GM18868 (cell line): ENCODE results near the gene NLGN3.

Experiments used
- ATAC-seq: cut with Tn5 transposase; IDR thresholded peaks from one replicate; pipeline ENCODE4 v1.9.1; 2021; ENCODE audit warnings: mild to moderate bottlenecking, moderate library complexity; ENCODE audit not compliant: unreplicated experiment

Gene NLGN3

DNA sequence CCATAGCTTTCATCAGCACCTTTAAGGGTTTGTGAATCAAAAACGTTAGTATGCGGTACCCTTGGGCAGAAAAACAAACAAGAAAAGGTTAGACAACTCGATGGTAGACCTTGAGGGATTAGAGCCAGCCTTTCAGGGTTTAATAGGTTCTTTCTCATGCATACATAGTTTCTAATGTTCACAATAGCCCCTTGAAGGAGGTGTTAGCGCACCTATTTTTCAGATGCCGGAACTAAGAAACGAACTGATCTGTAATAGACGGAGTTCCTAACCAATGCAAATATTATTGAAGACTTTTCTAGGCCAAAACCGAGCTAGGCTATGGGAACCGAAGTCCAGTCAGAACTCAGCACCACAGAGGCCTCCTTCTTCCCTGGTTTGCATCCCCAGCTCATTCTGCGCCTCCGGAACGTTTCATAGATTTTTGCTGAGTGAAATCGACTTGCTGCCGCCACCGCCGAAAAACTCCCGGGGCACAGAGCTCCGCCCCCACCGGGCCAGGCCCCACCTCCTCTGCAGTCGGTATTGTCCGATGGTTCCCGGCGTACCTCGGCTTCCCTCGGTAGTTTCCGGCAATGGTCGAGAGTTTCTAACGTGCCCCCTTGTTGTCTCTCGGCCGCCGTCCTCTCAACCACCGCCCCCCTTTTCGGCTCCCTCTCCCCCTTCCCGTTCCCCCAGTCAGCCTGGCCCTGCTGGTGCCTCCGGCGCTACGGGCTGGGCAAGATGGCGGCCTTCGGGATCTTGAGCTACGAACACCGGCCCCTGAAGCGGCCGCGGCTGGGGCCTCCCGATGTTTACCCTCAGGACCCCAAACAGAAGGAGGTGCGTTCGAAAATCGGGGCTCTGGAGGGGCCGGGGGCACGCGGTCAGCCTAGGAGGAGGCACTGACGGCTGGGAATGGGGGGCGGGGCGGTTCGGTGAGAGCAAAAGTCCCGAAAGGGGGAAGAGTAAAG lies 26.3 kb upstream of the NLGN3 start, which contains the start of gene MED12:
Gene MED12, plus strand, starts transcription at position 565 of the 953 bp plus-strand sequence. Its CDS starts 159 bp downstream, at position 724.
- ATAC-seq: peak; percentile 95

DNA sequence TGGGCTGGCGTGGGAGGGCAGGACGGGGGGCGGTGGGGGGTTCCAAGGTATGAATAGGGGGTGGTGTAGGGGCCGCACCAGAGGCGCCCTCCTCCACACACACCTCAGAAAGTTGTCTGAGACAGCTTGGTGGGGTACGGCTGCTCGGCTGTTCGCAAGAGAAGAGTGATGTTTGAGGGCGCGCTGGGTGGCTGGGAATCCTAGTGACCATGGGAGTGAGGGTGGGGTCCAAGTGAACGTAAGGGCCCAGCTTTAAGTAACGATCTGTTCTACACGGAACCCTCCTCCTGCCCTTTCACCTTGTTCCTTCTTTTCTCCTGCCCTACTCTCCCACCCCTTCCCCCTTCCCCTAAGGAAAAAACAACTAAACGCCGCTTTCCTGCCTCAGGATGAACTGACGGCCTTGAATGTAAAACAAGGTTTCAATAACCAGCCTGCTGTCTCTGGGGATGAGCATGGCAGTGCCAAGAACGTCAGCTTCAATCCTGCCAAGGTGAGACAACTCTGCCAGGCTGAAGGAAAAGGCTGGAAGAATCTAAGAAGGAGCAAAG lies 25.6 kb upstream of the NLGN3 start:
- no peak for ATAC-seq

DNA sequence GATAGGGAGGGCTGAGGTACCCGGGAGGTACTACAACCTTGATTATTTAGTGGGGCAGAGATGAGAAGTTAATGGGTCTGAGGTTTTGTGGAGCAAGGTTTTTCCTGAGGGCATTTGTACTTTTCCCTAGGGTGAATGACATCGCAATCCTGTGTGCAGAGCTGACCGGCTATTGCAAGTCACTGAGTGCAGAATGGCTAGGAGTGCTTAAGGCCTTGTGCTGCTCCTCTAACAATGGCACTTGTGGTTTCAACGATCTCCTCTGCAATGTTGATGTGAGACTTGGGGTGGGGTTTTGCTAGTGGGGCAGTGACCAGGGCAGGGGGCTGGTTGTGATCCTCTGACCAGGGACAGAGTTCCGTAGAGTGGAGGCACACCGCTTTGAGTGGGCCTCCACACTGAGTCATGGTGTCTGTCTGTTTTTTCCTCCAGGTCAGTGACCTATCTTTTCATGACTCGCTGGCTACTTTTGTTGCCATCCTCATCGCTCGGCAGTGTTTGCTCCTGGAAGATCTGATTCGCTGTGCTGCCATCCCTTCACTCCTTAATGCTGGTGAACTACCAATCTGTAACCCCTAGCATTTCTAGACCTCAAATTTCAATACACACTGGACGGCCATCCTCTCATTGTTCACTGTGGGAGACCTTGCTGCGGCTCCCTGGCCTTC lies 16.3 kb upstream of the NLGN3 start:
- no peak for ATAC-seq

DNA sequence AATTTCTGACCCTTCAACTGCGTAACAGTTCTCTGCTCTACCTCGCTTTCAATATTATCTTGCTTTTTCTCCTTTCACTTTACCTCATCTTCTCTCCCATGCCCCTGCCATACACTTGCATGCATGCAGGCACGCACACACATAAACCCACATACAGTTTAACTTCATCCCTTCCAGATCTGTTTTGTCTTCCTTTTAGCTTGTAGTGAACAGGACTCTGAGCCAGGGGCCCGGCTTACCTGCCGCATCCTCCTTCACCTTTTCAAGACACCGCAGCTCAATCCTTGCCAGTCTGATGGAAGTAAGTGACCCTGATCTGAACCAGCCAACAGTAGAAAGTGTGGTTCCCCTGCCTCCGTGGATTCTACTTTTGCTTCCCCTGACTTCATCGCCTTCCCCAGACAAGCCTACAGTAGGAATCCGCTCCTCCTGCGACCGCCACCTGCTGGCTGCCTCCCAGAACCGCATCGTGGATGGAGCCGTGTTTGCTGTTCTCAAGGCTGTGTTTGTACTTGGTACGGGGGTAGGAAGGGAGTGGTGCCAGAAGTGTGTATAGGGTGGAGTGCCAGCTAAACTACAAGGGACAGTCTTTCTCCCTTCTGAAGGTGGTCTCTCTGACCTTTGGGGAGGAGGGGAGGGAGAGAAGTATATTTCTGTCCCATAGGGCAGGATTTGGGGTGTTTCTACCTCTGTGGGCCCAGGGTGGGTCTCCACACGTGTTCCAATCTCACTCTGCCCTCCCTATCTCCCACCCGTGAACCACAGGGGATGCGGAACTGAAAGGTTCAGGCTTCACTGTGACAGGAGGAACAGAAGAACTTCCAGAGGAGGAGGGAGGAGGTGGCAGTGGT lies 15.5 kb upstream of the NLGN3 start:
- peak; percentile 79 for ATAC-seq

DNA sequence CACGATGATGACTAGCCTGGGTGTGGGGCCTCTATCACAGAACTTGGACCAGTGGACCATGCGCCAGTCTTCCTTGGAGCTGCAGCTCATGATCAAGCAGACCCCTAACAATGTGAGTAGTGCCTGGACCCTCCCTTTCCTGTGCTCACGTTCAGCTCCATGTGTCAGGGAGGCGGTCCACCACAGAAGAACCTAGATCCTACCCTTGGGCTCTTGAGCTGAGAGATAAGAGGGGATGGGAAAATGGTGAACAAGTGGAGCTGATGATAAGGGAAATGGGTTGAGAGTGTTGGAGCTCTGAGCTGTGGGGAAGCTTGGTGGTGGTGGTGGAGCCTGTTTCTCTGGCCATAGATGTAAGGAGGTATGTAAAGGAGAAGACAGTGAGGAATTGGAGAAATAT lies 13.1 kb upstream of the NLGN3 start:
- no peak for ATAC-seq

DNA sequence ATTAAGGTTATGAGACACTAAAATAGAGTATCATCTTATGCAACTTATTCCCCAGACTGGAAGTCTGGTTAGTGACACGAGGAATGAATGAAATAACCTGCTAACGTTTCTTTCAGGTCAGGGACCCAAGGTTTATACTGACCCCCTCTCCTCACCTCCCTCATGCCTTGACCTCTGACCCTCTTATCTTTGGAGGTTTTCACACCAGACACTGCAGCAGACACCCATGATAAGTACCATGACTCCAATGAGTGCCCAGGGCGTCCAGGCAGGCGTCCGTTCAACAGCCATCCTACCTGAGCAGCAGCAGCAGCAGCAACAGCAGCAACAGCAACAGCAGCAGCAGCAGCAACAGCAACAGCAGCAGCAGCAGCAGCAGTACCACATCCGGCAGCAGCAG lies 4.2 kb upstream of the NLGN3 start:
- ATAC-seq: no peak

DNA sequence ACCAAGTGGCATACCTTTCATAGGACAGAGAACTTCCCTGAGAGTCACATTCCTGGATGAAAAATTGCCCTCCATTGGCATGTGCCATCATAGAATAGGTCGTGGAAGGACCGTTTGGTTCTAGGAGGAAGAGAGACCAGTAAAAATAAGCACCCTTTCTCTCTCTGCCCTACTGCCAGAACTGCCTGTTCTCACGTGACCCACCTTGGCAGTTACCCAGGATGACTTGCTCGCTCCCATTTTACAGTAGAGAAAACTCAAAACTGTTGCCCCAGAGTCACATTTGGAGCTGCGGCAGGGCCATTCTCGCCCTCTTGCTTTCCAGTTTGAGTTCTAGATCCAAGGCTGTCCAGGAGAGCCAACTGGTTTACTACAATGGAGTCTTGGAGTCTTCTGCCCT lies 1.1 kb upstream of the NLGN3 start:
- ATAC-seq: no peak

DNA sequence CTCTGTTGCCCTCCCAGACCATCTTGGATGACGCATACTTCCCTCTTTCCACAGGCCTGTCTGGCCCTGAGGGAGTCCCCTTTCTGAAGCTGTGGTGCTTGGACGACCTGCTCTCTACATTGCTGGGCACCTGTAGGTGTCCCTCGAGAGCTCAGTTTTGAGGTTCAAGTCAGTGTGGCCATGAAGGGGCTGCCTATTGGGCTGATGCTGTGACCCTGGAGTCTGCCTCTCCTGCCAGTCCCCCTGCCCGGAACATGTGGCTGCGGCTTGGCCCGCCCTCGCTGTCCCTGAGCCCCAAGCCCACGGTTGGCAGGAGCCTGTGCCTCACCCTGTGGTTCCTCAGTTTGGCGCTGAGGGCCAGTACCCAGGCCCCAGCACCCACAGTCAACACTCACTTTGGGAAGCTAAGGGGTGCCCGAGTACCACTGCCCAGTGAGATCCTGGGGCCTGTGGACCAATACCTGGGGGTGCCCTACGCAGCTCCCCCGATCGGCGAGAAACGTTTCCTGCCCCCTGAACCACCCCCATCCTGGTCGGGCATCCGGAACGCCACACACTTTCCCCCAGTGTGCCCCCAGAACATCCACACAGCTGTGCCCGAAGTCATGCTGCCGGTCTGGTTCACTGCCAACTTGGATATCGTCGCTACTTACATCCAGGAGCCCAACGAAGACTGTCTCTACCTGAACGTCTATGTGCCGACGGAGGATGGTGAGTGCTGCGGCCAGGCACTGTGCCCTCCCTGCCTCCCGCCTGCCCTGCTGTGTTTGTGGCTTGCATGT lies 3.0 kb downstream of the NLGN3 start:
- no peak for ATAC-seq

DNA sequence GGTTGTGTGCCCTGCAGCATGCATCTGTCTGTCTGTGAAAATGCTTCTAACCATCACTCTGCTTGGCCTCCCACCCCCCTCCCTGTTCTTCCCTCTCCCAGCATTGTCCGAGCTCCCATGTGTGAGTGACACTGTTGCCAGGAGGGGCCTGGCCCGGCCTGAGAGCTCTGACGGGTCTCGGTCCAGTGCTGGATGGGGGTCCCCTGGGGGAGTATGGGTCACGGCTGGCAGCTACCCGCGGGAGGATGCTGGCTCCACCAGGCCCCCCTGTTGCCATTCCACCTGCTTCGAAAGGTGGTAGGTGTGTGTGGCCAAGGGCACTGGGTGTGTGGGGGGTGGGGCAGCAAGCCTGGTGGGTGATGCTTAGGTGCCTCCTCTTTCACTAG lies 3.6 kb downstream of the NLGN3 start:
- no peak for ATAC-seq

DNA sequence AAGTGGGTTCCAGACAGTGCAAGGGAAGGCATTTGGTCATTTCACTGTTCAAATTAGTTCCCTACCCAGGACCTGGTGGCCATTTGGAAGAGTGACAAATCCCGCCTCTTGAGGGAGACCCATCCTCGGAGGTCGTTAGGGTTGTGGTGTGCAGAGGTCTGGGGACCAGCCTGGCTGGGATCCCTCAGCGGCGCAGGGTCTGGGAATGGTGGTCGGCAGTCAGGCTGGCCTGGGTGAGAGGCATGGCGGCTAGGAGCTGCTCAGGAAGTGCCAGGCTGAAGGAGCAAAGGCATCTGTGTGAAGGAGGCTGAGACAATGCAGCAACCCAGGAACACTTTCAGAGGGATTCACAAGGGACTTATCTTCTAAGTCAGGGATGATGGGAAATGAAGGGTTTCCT lies 6.7 kb downstream of the NLGN3 start:
- ATAC-seq: no peak

DNA sequence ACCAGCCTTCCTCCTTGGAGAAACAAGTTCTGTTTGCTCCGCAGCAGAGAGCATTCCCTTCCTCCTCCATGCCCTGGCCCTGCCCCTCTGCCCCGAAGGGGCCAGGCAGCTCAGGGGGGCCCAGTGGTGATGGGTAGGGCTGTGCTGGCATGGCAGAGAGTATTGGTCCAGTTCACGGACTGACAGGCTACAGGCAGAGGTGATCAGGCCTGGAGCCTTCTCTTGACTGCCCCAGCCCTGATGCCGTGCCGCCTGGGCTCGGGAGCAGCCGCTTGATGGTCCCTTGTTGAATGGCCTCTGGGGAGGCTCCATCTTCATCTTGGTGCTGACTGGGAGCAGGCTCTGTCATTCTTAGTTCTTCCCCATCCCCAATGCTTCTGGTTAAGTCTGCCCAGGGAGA lies 9.6 kb downstream of the NLGN3 start:
- ATAC-seq: no peak

DNA sequence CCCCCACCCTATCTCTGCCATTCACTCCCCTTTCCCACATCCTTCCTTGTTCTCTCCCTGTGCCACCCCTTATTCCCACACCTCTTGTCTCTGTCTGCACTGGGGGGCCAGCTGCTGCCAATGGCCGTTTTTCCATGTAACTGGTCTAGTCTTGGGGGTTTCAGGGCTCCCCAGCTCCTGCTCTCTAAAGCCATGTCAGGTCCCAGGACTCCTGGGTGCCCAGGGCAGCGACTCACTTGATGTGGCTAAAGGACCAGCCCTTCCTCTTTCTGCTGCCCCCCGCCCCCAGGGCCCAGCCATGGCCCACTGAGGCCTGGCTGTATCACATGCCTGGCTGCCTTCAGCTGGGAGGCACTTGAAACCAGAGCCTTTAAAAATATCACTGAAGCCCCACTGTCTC lies 10.0 kb downstream of the NLGN3 start:
- no peak for ATAC-seq

DNA sequence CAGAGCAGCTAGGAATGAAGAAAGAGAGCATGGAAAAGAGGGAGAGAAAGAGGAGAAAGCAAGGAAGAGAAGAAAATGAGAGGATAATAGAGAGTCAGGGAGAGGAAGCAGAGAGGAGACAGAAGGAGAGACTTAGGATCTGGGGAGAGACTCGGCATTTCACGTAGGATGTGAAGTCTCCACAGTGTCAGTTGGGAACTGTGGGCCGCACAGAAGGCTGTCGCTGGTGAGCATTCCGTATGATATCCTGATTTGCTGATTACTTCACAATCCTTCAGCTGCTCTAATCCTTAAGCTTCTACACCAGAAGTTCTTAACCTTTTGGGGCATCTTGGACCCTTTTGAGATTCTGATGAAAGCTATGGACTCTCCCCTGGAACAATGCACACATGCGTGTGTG lies 14.0 kb downstream of the NLGN3 start:
- ATAC-seq: no peak

DNA sequence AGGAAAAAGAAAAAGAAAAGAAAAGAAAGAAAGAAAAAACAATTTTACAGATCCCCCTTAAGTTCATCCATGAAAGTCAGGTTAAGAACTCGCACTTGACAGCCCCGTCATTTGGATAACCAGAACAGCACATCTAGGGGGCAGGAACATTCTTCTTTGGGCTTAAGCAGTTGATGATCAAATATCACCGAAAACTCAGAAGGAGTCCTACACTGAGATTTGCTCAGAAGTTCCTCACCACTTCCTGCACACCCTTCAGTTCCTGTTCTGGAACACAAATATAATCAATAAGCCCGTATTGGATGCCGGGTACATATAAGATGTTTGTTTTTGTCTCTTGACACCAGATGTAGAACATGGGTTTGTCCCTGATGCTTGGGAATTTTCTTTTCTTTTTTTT lies 14.7 kb downstream of the NLGN3 start:
- no peak for ATAC-seq

DNA sequence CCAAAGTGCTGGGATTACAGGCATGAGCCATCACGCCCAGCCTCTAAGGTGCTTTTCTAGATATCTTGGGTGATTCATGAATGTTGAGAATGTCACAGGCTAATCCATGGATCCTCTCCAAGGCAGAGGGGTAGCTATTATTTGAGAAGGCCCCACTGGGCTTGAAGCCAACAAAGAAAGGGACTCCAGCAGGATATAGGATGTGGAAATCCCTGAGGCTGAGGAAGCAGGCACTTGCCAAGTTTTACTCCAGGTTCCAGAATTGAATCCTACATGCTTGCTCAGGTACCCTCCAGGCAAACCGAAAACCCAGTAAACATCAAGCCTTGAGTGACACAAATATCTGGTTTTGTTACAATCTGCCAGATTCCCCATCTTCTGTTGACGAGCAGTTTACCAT lies 15.8 kb downstream of the NLGN3 start:
- ATAC-seq: no peak

DNA sequence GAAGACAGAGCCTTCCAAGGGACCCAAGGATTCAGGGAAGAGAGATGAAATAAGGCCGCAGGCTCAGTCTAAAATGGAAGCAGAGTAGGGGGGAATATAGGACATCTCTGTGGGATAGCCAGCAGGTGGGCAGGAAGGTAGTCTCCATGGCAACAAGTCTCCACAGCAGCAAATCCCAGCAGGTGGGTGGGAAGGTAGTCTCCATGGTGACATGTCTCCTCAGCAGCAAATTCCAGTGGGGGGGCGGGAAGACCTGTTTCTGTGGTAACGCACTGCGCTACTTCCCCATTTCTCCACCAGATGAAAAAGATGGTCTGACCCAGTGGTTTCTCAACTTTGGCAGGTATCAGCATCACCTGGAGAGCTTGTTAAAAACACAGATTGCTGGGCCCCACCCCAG lies 18.3 kb downstream of the NLGN3 start:
- ATAC-seq: no peak

DNA sequence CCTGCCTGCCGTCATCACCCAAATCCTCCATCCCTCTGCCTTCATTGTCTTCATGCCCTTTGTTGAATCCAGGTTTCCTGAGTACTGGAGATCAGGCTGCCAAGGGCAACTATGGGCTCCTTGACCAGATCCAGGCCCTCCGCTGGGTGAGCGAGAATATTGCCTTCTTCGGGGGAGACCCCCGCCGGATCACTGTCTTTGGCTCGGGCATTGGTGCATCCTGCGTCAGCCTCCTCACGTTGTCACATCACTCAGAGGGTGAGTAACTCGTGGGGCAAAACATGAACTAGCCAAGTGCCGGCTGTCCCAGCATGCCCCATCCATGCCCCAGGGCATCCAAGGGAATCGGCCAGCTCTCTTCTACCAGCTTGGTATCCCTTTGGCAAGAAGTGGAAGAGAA lies 19.4 kb downstream of the NLGN3 start:
- ATAC-seq: no peak

DNA sequence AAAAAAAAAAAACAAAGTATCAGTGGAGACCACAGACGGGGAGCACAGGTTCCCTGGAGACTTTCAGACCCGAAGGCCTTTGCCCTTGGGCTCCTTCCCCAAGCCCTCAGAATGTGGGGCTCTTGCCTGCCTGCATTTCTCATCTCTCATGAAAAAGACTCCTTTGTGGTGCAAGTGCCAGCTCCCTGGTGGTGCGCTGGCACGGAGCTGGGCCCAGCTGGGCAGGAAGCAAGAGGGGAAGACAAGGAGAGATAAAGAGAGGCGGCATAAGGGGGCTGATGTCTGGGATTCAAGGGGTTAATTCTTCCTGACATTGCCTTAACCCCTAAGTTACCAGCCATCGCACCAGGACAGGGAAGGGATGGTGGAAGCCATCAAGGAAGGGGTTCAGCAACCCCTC lies 21.8 kb downstream of the NLGN3 start:
- ATAC-seq: no peak

DNA sequence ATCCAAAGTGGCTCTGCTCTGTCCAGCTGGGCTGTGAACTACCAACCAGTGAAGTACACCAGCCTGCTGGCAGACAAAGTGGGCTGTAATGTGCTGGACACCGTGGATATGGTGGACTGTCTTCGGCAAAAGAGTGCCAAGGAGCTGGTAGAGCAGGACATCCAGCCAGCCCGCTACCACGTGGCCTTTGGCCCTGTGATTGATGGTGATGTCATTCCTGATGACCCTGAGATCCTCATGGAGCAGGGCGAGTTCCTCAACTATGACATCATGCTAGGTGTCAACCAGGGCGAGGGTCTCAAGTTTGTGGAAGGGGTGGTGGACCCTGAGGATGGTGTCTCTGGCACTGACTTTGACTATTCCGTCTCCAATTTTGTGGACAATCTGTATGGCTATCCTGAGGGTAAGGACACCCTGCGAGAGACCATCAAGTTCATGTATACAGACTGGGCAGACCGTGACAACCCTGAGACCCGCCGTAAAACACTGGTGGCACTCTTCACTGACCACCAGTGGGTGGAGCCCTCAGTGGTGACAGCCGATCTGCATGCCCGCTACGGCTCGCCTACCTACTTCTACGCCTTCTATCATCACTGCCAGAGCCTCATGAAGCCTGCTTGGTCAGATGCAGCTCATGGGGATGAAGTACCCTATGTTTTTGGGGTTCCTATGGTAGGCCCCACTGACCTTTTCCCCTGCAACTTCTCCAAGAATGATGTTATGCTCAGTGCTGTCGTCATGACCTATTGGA lies 22.6 kb downstream of the NLGN3 start:
- ATAC-seq: no peak

DNA sequence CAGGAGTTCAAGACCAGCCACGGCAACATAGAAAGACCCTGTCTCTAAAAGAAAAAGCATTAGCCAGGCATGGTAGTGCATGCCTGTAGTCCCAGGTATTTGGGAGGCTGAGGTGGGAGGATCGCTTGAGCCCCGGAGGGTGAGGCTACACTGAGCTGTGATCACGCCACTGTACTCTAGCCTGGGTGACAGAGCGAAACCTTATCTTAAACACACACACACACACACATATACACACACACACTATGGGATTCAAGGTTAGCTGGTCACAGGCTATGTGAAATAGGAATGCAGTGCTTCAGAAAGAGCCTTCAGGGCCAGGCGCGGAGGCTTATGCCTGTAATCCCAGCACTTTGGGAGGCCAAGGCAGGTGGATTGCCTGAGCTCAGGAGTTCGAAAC lies 23.5 kb downstream of the NLGN3 start:
- no peak for ATAC-seq
